Erythroblast (primary cell): Measurements from ENCODE around the gene SMG5.

Experiments used
- GATA1 ChIP-seq: IDR thresholded peaks from 2 replicates; pipeline ENCODE4 v1.6.1; 2011; ENCODE audit warnings: low read depth, mild to moderate bottlenecking, control low read depth, low read length, moderate library complexity
- POLR2A ChIP-seq: IDR thresholded peaks from 2 replicates; pipeline ENCODE4 v1.6.1; 2011; ENCODE audit warnings: mild to moderate bottlenecking, low read length

DNA sequence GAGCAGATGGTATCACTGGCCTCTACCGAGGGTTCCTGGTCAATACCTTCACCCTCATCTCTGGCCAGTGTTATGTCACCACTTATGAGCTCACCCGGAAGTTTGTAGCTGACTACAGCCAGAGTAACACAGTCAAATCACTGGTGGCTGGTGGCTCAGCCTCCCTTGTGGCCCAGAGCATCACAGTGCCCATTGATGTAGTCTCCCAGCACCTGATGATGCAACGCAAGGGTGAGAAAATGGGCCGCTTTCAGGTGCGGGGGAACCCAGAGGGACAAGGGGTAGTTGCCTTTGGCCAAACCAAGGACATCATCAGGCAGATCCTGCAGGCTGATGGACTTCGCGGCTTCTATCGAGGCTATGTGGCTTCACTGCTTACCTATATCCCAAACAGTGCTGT, 82.6 kb downstream of the SMG5 start:
- TF ChIP-seq POLR2A = no peak
- no peak for TF ChIP-seq GATA1
